HUES64 (cell line): Measurements from ENCODE around the gene PARP2.
"Not testable (repeated sequence)": the region's sequence is repeated elsewhere in the genome, so short reads cannot be mapped to it uniquely, and the experiment has no call there.

Experiments
- H3K27ac ChIP-seq: 2 replicates; pipeline ENCODE4 v1.7.0; 2013; ENCODE audit warnings: low read depth, low read length, inconsistent platforms
- H3K27me3 ChIP-seq: 2 replicates; pipeline ENCODE4 v1.6.1; 2013; ENCODE audit warnings: mild to moderate bottlenecking, low read length; ENCODE audit not compliant: insufficient read depth
- H3K36me3 ChIP-seq: 2 replicates; pipeline ENCODE4 v1.6.1; 2013; ENCODE audit warnings: mild to moderate bottlenecking, low read length; ENCODE audit not compliant: insufficient read depth
- H3K4me1 ChIP-seq: 2 replicates; pipeline ENCODE4 v1.6.1; 2013; ENCODE audit warnings: mild to moderate bottlenecking, low read length, moderate library complexity; ENCODE audit not compliant: insufficient read depth
- H3K4me3 ChIP-seq: 2 replicates; pipeline ENCODE4 v1.5.1; 2013; ENCODE audit warnings: mild to moderate bottlenecking, low read length, moderate library complexity
- H3K9ac ChIP-seq: 2 replicates; pipeline ENCODE4 v1.6.1; 2013; ENCODE audit warnings: mild to moderate bottlenecking, low read depth, low read length
- H3K9me3 ChIP-seq: 2 replicates; pipeline ENCODE4 v1.6.1; 2013; ENCODE audit warnings: low read depth, low read length; ENCODE audit not compliant: insufficient read depth
- WGBS: fragments of 150-250, 120-280 bp; methylation state at CpG from one replicate; pipeline ENCODE4 v1.1.7; 2013; ENCODE audit warnings: missing lambda C conversion rate; 5-methylcytosine and 5-hydroxymethylcytosine counted together

PARP2 gene

DNA sequence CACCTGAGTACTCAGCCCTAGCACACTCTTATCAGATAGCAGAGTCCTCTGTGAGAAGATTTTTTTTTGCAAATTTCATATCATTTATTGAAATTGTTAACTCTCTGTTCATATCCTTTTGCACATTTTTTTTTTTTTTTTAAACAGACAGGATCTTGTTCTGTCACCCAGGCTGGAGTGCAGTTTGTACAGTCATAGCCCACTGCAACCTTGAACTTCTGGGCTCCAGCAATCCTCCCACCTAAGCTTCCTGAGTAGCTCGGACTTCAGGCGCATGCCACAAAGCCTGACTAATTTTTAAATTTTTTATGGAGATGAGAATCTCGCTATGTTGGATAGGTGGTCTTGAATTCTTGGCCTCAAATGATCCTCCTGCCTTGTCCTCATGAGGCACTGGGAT, 4.3 kb downstream of the PARP2 start:
- WGBS, result 92% methylated on average over 3 of the region's 3 CpGs
- Histone ChIP-seq H3K36me3 (peaks cover 76% of the 10 kb centered on the region), H3K27me3 (no peaks in the 10 kb centered on the region), H3K27ac (no peak overlapping the region), H3K9me3 (no peaks in the 10 kb centered on the region), H3K4me1 (no peaks in the 10 kb centered on the region), H3K9ac (no peak overlapping the region), H3K4me3 (no peak overlapping the region)

GRCh38 chr14:20350282-20350681, 6.8 kb downstream of the PARP2 start:
- no peaks in the 10 kb centered on the region for H3K27me3 ChIP-seq
- WGBS, result 97% methylated on average over 2 of the region's 2 CpGs
- no peaks in the 10 kb centered on the region for H3K4me1 ChIP-seq
- peaks cover 93% of the 10 kb centered on the region for H3K36me3 ChIP-seq
- H3K9me3 ChIP-seq, result no peaks in the 10 kb centered on the region
- no peak overlapping the region for H3K27ac ChIP-seq
- no peak overlapping the region for H3K9ac ChIP-seq
- H3K4me3 ChIP-seq, result no peak overlapping the region

DNA sequence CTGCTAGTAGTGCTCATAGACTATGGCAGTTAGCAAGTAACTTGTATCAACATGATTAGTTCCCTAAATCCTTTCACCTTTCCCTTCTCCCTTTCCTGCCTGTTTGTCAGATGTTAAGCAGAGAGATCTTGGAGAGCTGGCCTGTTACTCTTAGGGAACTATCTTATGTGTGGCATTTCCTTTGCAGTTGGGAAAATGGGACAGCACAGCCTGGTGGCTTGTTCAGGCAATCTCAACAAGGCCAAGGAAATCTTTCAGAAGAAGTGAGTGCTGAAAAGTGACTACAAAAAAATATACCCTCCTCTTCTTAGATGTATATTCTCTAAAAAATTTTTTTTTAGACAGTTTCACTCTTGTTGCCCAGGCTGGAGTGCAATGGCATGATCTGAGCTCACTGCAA, 7.4 kb downstream of the PARP2 start:
- peaks cover 93% of the 10 kb centered on the region for H3K36me3 ChIP-seq
- no peak overlapping the region for H3K9ac ChIP-seq
- H3K4me1 ChIP-seq, result no peaks in the 10 kb centered on the region
- no peaks in the 10 kb centered on the region for H3K27me3 ChIP-seq
- no peak overlapping the region for H3K4me3 ChIP-seq
- H3K9me3 ChIP-seq, result no peaks in the 10 kb centered on the region
- H3K27ac ChIP-seq, result no peak overlapping the region

- Histone ChIP-seq H3K27me3 (no peaks in the 10 kb centered on the region), H3K9me3 (no peaks in the 10 kb centered on the region), H3K36me3 (peaks cover 82% of the 10 kb centered on the region), H3K4me1 (no peaks in the 10 kb centered on the region), H3K27ac (no peak overlapping the region), H3K9ac (no peak overlapping the region), H3K4me3 (no peak overlapping the region)
- WGBS, result 96% methylated on average over 3 of the region's 3 CpGs
These were observed 13.0 kb downstream of the PARP2 start for GRCh38 chr14:20356422-20356821.

DNA sequence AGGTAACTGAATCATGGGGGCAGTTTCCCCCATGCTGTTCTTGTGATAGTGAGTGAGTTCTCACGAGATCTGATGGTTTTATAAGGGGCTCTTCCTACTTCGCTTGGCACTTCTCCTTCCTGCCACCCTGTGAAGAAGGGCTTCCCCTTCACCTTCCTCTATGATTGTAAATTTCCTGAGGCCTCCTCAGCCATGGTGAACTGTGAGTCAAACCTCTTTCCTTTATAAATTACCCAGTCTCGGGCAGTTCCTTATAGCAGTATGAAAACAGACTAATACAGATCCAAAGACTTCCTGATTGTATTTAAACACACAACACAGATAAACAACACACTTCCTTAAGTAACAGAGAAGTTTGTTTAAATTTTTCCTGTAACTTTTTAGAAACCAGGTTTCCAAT, 15.0 kb downstream of the PARP2 start:
- not testable (repeated sequence) for H3K27me3 ChIP-seq, H3K4me3 ChIP-seq, H3K9ac ChIP-seq, H3K4me1 ChIP-seq, H3K27ac ChIP-seq, H3K9me3 ChIP-seq
- H3K36me3 ChIP-seq, result peaks cover 67% of the 10 kb centered on the region
- 98% methylated on average over 2 of the region's 3 CpGs for WGBS

DNA sequence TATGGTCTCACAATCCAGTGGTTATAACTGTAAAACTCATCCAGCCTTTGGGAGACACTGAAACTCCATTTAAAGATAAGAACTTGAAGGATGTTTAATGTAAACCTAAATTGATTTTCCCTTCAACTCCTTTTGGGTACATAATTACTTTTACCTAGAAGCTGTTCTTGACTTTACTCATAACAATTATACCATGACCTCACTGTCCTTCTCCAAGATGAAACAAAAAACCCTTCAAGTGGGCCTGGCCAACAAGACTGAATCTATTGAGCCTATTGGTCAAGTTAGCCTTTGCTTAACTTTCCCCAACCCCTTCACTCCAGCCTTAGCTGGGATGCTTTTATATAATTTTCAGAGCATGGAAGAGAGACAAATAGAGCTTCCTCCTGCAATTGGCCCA, 22.5 kb downstream of the PARP2 start:
- no peaks in the 10 kb centered on the region for H3K4me1 ChIP-seq
- no peak overlapping the region for H3K4me3 ChIP-seq
- no peak overlapping the region for H3K27ac ChIP-seq
- no peak overlapping the region for H3K9ac ChIP-seq
- no peaks in the 10 kb centered on the region for H3K27me3 ChIP-seq
- no peaks in the 10 kb centered on the region for H3K9me3 ChIP-seq
- H3K36me3 ChIP-seq, result peaks cover 42% of the 10 kb centered on the region

DNA sequence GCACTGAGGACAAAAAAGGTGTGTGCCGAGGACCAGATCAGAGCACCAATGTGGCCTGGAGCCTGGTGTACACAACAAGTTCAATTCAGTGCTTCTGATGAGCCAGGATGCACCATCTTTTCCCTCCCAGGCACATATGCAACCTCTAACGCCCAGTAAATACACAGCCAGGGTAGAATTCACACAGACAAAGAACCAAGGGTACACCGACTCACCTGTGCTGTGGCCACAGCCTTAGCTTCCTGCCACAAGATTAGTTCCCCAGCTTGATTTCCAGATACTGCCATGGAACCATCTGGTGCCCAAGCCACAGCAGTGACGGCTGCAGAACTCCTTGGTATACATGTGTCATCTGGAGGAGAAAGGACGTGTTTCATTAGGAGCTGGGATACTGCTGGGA, 29.4 kb downstream of the PARP2 start:
- Histone ChIP-seq H3K9ac (no peak overlapping the region), H3K4me1 (no peaks in the 10 kb centered on the region), H3K27me3 (no peaks in the 10 kb centered on the region), H3K9me3 (no peaks in the 10 kb centered on the region), H3K4me3 (no peak overlapping the region), H3K36me3 (peaks cover 85% of the 10 kb centered on the region), H3K27ac (no peak overlapping the region)
- 93% methylated on average over 5 of the region's 5 CpGs for WGBS

- no peak overlapping the region for H3K9ac ChIP-seq
- no peak overlapping the region for H3K27ac ChIP-seq
- no peaks in the 10 kb centered on the region for H3K27me3 ChIP-seq
- H3K36me3 ChIP-seq, result peaks cover 89% of the 10 kb centered on the region
- 91% methylated on average over 3 of the region's 3 CpGs for WGBS
- H3K4me1 ChIP-seq, result no peaks in the 10 kb centered on the region
- H3K4me3 ChIP-seq, result no peak overlapping the region
- no peaks in the 10 kb centered on the region for H3K9me3 ChIP-seq
These were observed 32.0 kb downstream of the PARP2 start for GRCh38 chr14:20375471-20375870.

- H3K9ac ChIP-seq, result no peak overlapping the region
- no peak overlapping the region for H3K27ac ChIP-seq
- H3K4me1 ChIP-seq, result no peaks in the 10 kb centered on the region
- peaks cover 89% of the 10 kb centered on the region for H3K36me3 ChIP-seq
- no peak overlapping the region for H3K4me3 ChIP-seq
- no peaks in the 10 kb centered on the region for H3K27me3 ChIP-seq
- no peaks in the 10 kb centered on the region for H3K9me3 ChIP-seq
- WGBS, result 96% methylated on average over 12 of the region's 12 CpGs
These were observed 32.7 kb downstream of the PARP2 start for GRCh38 chr14:20376071-20376588.

DNA sequence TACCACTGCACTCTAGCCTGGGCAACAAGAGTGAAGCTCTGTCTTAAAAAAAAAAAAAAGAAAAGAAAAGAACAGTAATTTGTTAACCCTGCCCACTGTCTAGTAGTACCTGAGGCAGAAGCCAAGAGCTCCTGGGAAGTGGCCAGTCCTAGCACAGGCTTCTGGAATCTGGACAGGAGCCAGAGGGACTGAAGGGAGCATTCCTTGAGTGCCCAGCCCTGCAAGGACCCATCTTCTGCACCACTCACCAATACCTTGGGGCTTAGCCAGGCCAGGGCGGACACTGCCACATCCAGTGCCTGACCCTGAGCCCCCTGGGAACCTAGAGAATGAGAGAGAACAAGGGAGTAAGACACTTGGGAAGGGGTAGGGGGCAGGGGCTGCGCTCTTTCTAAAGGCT, 33.7 kb downstream of the PARP2 start:
- no peaks in the 10 kb centered on the region for H3K4me1 ChIP-seq
- no peaks in the 10 kb centered on the region for H3K9me3 ChIP-seq
- H3K4me3 ChIP-seq, result no peak overlapping the region
- whole genome bisulfite sequencing, result 97% methylated on average over 2 of the region's 2 CpGs
- H3K36me3 ChIP-seq, result peaks cover 88% of the 10 kb centered on the region
- H3K27me3 ChIP-seq, result no peaks in the 10 kb centered on the region
- H3K9ac ChIP-seq, result no peak overlapping the region
- no peak overlapping the region for H3K27ac ChIP-seq

DNA sequence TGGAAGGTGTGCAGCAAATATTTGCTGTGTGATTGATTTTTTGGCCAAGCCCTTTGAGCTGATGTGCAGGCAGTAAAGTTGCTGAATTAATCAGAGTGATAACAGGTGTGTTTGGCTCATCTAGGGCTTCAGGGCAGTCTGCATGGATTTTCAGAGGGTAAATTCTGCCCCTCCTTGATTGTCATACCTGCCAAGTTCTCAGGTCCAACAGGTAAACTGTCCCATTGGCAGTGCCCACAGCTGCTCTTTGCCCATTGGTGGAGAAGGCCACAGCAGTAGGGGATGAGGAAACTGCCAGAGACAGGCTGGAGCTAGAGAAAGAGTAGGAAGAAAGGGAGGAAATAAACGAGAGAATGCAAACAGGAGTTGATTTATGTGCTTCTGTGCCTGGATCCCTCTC, 36.3 kb downstream of the PARP2 start:
- Histone ChIP-seq H3K27ac (no peak overlapping the region), H3K9ac (no peak overlapping the region), H3K9me3 (no peaks in the 10 kb centered on the region), H3K27me3 (no peaks in the 10 kb centered on the region), H3K36me3 (peaks cover 90% of the 10 kb centered on the region), H3K4me3 (no peak overlapping the region), H3K4me1 (no peaks in the 10 kb centered on the region)
- 93% methylated on average over 1 of the region's 1 CpG for WGBS

GRCh38 chr14:20380681-20381080, 37.2 kb downstream of the PARP2 start:
- 95% methylated on average over 6 of the region's 6 CpGs for WGBS
- no peaks in the 10 kb centered on the region for H3K27me3 ChIP-seq
- H3K4me3 ChIP-seq, result no peak overlapping the region
- no peaks in the 10 kb centered on the region for H3K9me3 ChIP-seq
- peaks cover 92% of the 10 kb centered on the region for H3K36me3 ChIP-seq
- H3K27ac ChIP-seq, result no peak overlapping the region
- H3K4me1 ChIP-seq, result no peaks in the 10 kb centered on the region
- no peak overlapping the region for H3K9ac ChIP-seq
